ENCODE measurements around the gene ZMYND12. TPM values are rescaled to one million over a fixed set of nuclear protein-coding genes. Genes with fewer than 3 reads are reported as not detected.

The ZMYND12 gene
- total RNA-seq, 2 experiments from 2014 or later: 0.59 to 1.4 TPM

DNA sequence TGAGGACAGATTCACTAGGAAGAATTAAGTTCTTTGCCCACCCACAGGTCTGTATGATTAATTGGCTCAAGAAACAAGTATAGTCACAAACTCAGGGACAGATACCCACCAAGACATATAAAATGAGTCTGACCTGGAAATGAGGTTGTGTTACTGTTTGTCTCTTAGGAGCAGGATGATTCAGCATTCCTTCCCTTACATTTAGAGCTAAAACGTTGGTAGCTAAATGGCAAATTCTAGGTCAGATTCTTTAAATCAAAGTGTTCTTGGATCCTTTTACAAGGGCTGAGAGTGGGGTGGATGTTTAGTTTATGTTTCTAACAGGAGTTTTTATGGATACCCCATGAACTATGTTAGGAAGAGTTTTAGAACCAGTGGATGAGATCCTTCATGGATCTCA lies 70.5 kb downstream of the ZMYND12 start:
- H3K4me3 Mint-ChIP-seq: no peak overlapping the region
- intact Hi-C loops (cut with micrococcal nuclease): no loop called here
- no peak overlapping the region for H3K27ac Mint-ChIP-seq
- ChIA-PET CTCF (interaction anchor here (0.7 kb wide), 1 partner anchor 14 kb away, joined by 3 read pairs; no protein-coding TSS in a partner anchor), POLR2A (interaction anchor here (0.6 kb wide), 1 partner anchor 197 kb away, joined by 3 read pairs; no protein-coding TSS in a partner anchor)
- no peak for DNase-seq
- H3K4me1 Mint-ChIP-seq (ENCODE audit: low read depth): peaks cover 4% of the 10 kb centered on the region
- peaks cover 3% of the 10 kb centered on the region for H3K36me3 Mint-ChIP-seq (ENCODE audit: low read depth)
- TF ChIP-seq, protein P1, sequence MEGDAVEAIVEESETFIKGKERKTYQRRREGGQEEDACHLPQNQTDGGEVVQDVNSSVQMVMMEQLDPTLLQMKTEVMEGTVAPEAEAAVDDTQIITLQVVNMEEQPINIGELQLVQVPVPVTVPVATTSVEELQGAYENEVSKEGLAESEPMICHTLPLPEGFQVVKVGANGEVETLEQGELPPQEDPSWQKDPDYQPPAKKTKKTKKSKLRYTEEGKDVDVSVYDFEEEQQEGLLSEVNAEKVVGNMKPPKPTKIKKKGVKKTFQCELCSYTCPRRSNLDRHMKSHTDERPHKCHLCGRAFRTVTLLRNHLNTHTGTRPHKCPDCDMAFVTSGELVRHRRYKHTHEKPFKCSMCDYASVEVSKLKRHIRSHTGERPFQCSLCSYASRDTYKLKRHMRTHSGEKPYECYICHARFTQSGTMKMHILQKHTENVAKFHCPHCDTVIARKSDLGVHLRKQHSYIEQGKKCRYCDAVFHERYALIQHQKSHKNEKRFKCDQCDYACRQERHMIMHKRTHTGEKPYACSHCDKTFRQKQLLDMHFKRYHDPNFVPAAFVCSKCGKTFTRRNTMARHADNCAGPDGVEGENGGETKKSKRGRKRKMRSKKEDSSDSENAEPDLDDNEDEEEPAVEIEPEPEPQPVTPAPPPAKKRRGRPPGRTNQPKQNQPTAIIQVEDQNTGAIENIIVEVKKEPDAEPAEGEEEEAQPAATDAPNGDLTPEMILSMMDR (IDR thresholded peaks at IDR 0.05): no peak
- no peak for ATAC-seq
- H3K9me3 Mint-ChIP-seq: no peaks in the 10 kb centered on the region
- peaks cover 29% of the 10 kb centered on the region for H3K27me3 Mint-ChIP-seq

DNA sequence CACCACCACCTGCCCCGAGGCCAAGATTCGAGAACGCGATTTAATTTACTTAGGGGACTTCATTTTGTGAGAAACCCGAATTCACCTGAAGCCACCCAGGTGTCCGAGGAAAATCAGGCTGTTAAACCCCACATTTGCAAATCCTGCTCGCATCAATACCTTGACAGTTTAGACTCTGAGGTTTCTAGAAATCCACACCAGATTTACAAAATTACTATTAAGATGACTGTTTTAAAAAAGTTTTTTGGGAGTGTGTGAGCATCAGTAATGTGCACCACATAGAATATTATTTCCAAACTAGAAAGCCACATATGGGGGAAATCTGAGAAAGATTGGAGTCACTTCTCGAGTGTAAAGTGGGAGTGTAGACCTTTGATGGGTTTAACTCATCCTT lies 74.5 kb downstream of the ZMYND12 start:
- POLR2A ChIA-PET: no interaction called here
- Mint-ChIP-seq H3K36me3 (ENCODE audit: low read depth) (peaks cover 3% of the 10 kb centered on the region), H3K4me3 (peak overlapping the region; percentile 74), H3K27me3 (peaks cover 40% of the 10 kb centered on the region), H3K9me3 (no peaks in the 10 kb centered on the region), H3K4me1 (ENCODE audit: low read depth) (peaks cover 10% of the 10 kb centered on the region), H3K27ac (no peak overlapping the region)
- ATAC-seq (no peak), DNase-seq (no peak)
- TF ChIP-seq, protein P1 (IDR thresholded peaks at IDR 0.05): no peak
- intact Hi-C loops (cut with micrococcal nuclease): no loop called here
- CTCF ChIA-PET: no interaction called here

DNA sequence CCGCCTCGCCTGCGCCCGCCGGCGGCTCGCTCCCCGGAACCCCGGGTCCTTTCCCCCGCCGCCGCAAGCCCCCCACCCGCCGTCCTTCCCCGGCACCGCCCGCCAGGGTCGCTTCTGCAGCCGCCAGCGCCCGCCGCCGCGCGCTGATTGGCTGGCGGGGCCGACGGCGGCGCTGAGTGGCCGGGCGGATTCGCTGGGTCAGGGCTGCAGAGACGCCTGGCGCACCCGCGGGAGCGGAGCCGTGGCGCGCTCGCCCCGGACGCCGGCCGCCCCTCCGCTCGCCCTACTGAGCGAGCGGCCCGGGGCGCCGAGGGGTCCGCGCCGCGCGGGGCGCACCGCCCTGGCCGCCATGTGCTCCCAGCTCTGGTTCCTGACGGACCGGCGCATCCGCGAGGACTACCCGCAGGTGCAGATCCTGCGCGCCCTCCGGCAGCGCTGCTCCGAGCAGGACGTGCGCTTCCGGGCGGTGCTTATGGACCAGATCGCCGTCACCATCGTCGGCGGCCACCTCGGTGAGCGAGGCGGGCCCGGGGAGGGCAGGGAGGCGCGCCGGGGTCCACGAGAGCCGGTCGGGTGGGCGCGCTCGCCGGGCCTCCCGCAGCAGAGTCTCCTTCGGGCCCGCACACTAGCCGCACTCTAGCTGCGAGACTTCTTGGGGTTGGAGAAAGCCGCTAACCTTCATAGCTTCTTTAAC lies 75.1 kb downstream of the ZMYND12 start, which contains the start of gene RIMKLA:
TSS of gene RIMKLA (plus strand) at position 207 of the 694 bp plus-strand sequence. CDS start at position 350, 143 bp downstream.
- intact Hi-C loops (cut with micrococcal nuclease): no loop called here
- Mint-ChIP-seq H3K9me3 (no peaks in the 10 kb centered on the region), H3K4me1 (ENCODE audit: low read depth) (peaks cover 10% of the 10 kb centered on the region), H3K27me3 (peaks cover 40% of the 10 kb centered on the region), H3K27ac (no peak within 1 kb of the TSS), H3K36me3 (ENCODE audit: low read depth) (peaks cover 3% of the 10 kb centered on the region), H3K4me3 (peak within 1 kb of the TSS; percentile 74)
- TF ChIP-seq, protein P1 (IDR thresholded peaks at IDR 0.05): no peak
- CTCF ChIA-PET: no interaction called here
- POLR2A ChIA-PET: no interaction called here
- DNase-seq (peak; percentile 66), ATAC-seq (peak; percentile 89)

Other genes starting within 250 kb of the ZMYND12 start
- 10 to 100 TPM; 43.1 to 44.0 TPM for gene FOXJ3, start 120.8 kb downstream of the ZMYND12 start, total RNA-seq
- 10 to 100 TPM in 1 of 2 experiments, 1 to 10 TPM in 1; 9.8 to 10.3 TPM for gene RIMKLA, start 75.2 kb downstream of the ZMYND12 start, total RNA-seq
- gene PPCS, start 521 bp upstream of the ZMYND12 start, total RNA-seq: 10 to 100 TPM; 44.1 to 44.3 TPM
- gene CCDC30, start 7.3 kb upstream of the ZMYND12 start, total RNA-seq: 1 to 10 TPM in 1 of 2 experiments, under 1 TPM in 1; 0.60 to 3.0 TPM
- 100 to 1,000 TPM; 105 TPM for gene PPIH, start 202.4 kb upstream of the ZMYND12 start, total RNA-seq
- gene YBX1, start 226.4 kb upstream of the ZMYND12 start, total RNA-seq: 1,000 to 10,000 TPM; 1,417 to 1,447 TPM